DOHH2 (cell line): ENCODE measurements around the gene ANK3.

ENCODE experiments used
- H3F3A ChIP-seq: fragments of 200-600 bp; sonication (generic), shearing (Covaris generic); 2 replicates; pipeline ENCODE4 v1.6.0; 2016; ENCODE audit warnings: antibody characterized with exemption, mild to moderate bottlenecking; ENCODE audit not compliant: control insufficient read depth, insufficient read depth
- H3K27ac ChIP-seq: fragments of 200-600 bp; sonication (generic); 2 replicates; pipeline ENCODE4 v1.5.1; 2014; ENCODE audit warnings: low read depth, mild to moderate bottlenecking, low read length, moderate library complexity
- H3K27me3 ChIP-seq: fragments of 200-600 bp; sonication (generic); 2 replicates; pipeline ENCODE4 v1.6.1; 2014; ENCODE audit warnings: mild to moderate bottlenecking, low read length, mixed read lengths; ENCODE audit not compliant: control insufficient read depth
- H3K36me3 ChIP-seq: fragments of 200-600 bp; sonication (generic); 2 replicates; pipeline ENCODE4 v1.6.1; 2014; ENCODE audit warnings: mild to moderate bottlenecking, low read length, moderate library complexity, mixed read lengths; ENCODE audit not compliant: control insufficient read depth
- H3K4me1 ChIP-seq: fragments of 200-600 bp; sonication (generic); 2 replicates; pipeline ENCODE4 v1.6.1; 2014; ENCODE audit warnings: mild to moderate bottlenecking, low read length, mixed read lengths; ENCODE audit not compliant: control insufficient read depth
- H3K4me2 ChIP-seq: fragments of 200-600 bp; sonication (generic); 2 replicates; pipeline ENCODE4 v1.6.0; 2014; ENCODE audit warnings: mild to moderate bottlenecking, low read length, moderate library complexity
- H3K4me3 ChIP-seq: fragments of 200-600 bp; sonication (generic); 2 replicates; pipeline ENCODE4 v1.5.1; 2014; ENCODE audit warnings: mild to moderate bottlenecking, low read length, mixed read lengths
- H3K79me2 ChIP-seq: fragments of 200-600 bp; sonication (generic); 2 replicates; pipeline ENCODE4 v1.6.1; 2014; ENCODE audit warnings: mild to moderate bottlenecking, low read length, mixed read lengths; ENCODE audit not compliant: control insufficient read depth
- H3K9me2 ChIP-seq: fragments of 200-600 bp; sonication (generic); replicated peaks from 2 replicates; pipeline ENCODE4 v1.6.1; 2014; ENCODE audit warnings: mild to moderate bottlenecking, low read length, mixed read lengths; ENCODE audit not compliant: control insufficient read depth
- H3K9me3 ChIP-seq: fragments of 200-600 bp; sonication (generic); 2 replicates; pipeline ENCODE4 v1.6.1; 2014; ENCODE audit warnings: antibody characterized with exemption, low read length, mixed read lengths; ENCODE audit not compliant: control insufficient read depth, insufficient read depth
- H4K20me1 ChIP-seq: fragments of 200-600 bp; sonication (generic); 2 replicates; pipeline ENCODE4 v1.6.0; 2014; ENCODE audit warnings: low read depth, mild to moderate bottlenecking, antibody characterized with exemption, low read length, moderate library complexity; ENCODE audit not compliant: control insufficient read depth, insufficient read depth
- CTCF ChIP-seq: fragments of 200-600 bp; sonication (generic); IDR thresholded peaks from one replicate; pipeline ENCODE4 v1.5.1; 2014; ENCODE audit warnings: antibody characterized with exemption, mild to moderate bottlenecking, low read depth, low read length; ENCODE audit not compliant: poor library complexity, severe bottlenecking
- EZH2phosphoT487 ChIP-seq: fragments of 200-600 bp; sonication (generic); IDR thresholded peaks from 2 replicates; pipeline ENCODE4 v1.6.1; 2017; ENCODE audit warnings: borderline replicate concordance, mild to moderate bottlenecking, antibody characterized with exemption, low read length, moderate library complexity, mixed read lengths

The ANK3 gene

GRCh38 chr10:60045571-60045970, 344.1 kb downstream of the ANK3 start:
- Histone ChIP-seq H3K4me3 (no peak overlapping the region), H3F3A (no peaks in the 10 kb centered on the region), H3K27ac (no peak overlapping the region), H3K4me2 (no peak overlapping the region), H4K20me1 (no peaks in the 10 kb centered on the region), H3K9me3 (no peaks in the 10 kb centered on the region), H3K79me2 (no peaks in the 10 kb centered on the region), H3K9me2 (no peaks in the 10 kb centered on the region), H3K36me3 (peaks cover 36% of the 10 kb centered on the region), H3K4me1 (no peaks in the 10 kb centered on the region), H3K27me3 (no peaks in the 10 kb centered on the region)
- TF ChIP-seq CTCF (no peak), EZH2phosphoT487 (no peak)

GRCh38 chr10:60044971-60045370, 344.7 kb downstream of the ANK3 start:
- Histone ChIP-seq H3K4me2 (no peak overlapping the region), H3F3A (no peaks in the 10 kb centered on the region), H4K20me1 (no peaks in the 10 kb centered on the region), H3K4me1 (no peaks in the 10 kb centered on the region), H3K27ac (no peak overlapping the region), H3K4me3 (no peak overlapping the region), H3K27me3 (no peaks in the 10 kb centered on the region), H3K79me2 (no peaks in the 10 kb centered on the region), H3K36me3 (peaks cover 36% of the 10 kb centered on the region), H3K9me2 (no peaks in the 10 kb centered on the region), H3K9me3 (no peaks in the 10 kb centered on the region)
- TF ChIP-seq CTCF (no peak), EZH2phosphoT487 (no peak)

- H3F3A ChIP-seq: no peaks in the 10 kb centered on the region
- no peaks in the 10 kb centered on the region for H3K9me3 ChIP-seq
- H3K79me2 ChIP-seq: no peaks in the 10 kb centered on the region
- H4K20me1 ChIP-seq: no peaks in the 10 kb centered on the region
- no peaks in the 10 kb centered on the region for H3K9me2 ChIP-seq
- no peak overlapping the region for H3K27ac ChIP-seq
- no peak overlapping the region for H3K4me3 ChIP-seq
- no peaks in the 10 kb centered on the region for H3K27me3 ChIP-seq
- H3K4me2 ChIP-seq: no peak overlapping the region
- no peaks in the 10 kb centered on the region for H3K4me1 ChIP-seq
- peaks cover 36% of the 10 kb centered on the region for H3K36me3 ChIP-seq
- TF ChIP-seq CTCF: no peak
- no peak for TF ChIP-seq EZH2phosphoT487
These were observed 345.4 kb downstream of the ANK3 start for GRCh38 chr10:60044242-60044641.
